Naive thymus-derived CD4-positive, alpha-beta T cell (primary cell): ENCODE data around the gene SCN7A. TPM values are rescaled to one million over a fixed set of nuclear protein-coding genes. Genes with fewer than 3 reads are reported as not detected.

Source experiments
- ATAC-seq: fragments of 150-1000 bp; cut with Tn5 transposase; 2 replicates; pipeline ENCODE4 v1.10.0; 2021; ENCODE audit warnings: mild to moderate bottlenecking, moderate library complexity
- CTCF ChIA-PET: fragments of 350-600 bp; sonication (Branson Sonifier 250); formaldehyde crosslinking; loops from one replicate; lab custom pipeline; 2021; ENCODE audit warnings: antibody characterized with exemption; lab: Charles Lee
- POLR2A ChIA-PET: fragments of 350-600 bp; sonication (Branson Sonifier 250); formaldehyde crosslinking; loops from one replicate; lab custom pipeline; 2021; ENCODE audit warnings: antibody characterized with exemption, inconsistent platforms; lab: Charles Lee
- DNase-seq, 9 donors: peaks; one replicate each; pipeline versions ENCODE4 v3.0.0 to v3.0.0-alpha.2; 2020 to 2022; ENCODE audit warnings: mixed read lengths in 1 of 9
- H3K27ac ChIP-seq: one replicate; pipeline ENCODE4 v1.7.0; 2013; ENCODE audit warnings: mild to moderate bottlenecking, low read depth, low read length, moderate library complexity
- H3K27me3 ChIP-seq, 2 donors: one replicate each; pipeline ENCODE4 v1.7.0; 2013; ENCODE audit warnings: low read length in 2 of 2, mild to moderate bottlenecking in 2 of 2, moderate library complexity in 2 of 2; ENCODE audit not compliant: control insufficient read depth in 2 of 2, insufficient read depth in 2 of 2
- H3K36me3 ChIP-seq, 3 experiments: 1 replicate in 2 of 3; 2 replicates in 1 of 3; pipeline ENCODE4 v1.7.0; 2013; ENCODE audit warnings: low read length in 3 of 3, mild to moderate bottlenecking in 3 of 3, moderate library complexity in 1 of 3; ENCODE audit not compliant: insufficient read depth in 3 of 3, control insufficient read depth in 2 of 3
- H3K4me1 ChIP-seq, 2 donors: one replicate each; pipeline ENCODE4 v1.7.0; 2013; ENCODE audit warnings: low read length in 2 of 2, mild to moderate bottlenecking in 2 of 2, moderate library complexity in 1 of 2; ENCODE audit not compliant: control insufficient read depth in 2 of 2, insufficient read depth in 2 of 2
- H3K4me3 ChIP-seq: 2 replicates; pipeline ENCODE4 v1.7.0; 2013; ENCODE audit warnings: mild to moderate bottlenecking, low read length
- H3K9me3 ChIP-seq, 3 experiments: 1 replicate in 2 of 3; 2 replicates in 1 of 3; pipeline ENCODE4 v1.7.0; 2013; ENCODE audit warnings: low read length in 3 of 3; ENCODE audit not compliant: control insufficient read depth in 2 of 3
- H3K27ac Mint-ChIP-seq, 9 donors: one replicate each; pipeline ENCODE4 v1.8.0; 2020 to 2022; ENCODE audit warnings: mixed read lengths in 9 of 9, mild to moderate bottlenecking in 8 of 9, moderate library complexity in 5 of 9, inconsistent platforms in 2 of 9
- H3K27me3 Mint-ChIP-seq, 5 donors: one replicate each; pipeline ENCODE4 v1.8.0; 2021 to 2022; ENCODE audit warnings: mixed read lengths in 5 of 5, mild to moderate bottlenecking in 1 of 5
- H3K36me3 Mint-ChIP-seq, 5 donors: one replicate each; pipeline ENCODE4 v1.8.0; 2020 to 2022; ENCODE audit warnings: mixed read lengths in 5 of 5, mild to moderate bottlenecking in 3 of 5, inconsistent platforms in 1 of 5
- H3K4me1 Mint-ChIP-seq, 7 donors: one replicate each; pipeline ENCODE4 v1.8.0; 2020 to 2022; ENCODE audit warnings: mixed read lengths in 7 of 7, mild to moderate bottlenecking in 3 of 7, inconsistent platforms in 1 of 7
- H3K4me3 Mint-ChIP-seq, 10 donors: one replicate each; pipeline ENCODE4 v1.8.0; 2020 to 2022; ENCODE audit warnings: mild to moderate bottlenecking in 10 of 10, mixed read lengths in 10 of 10, moderate library complexity in 6 of 10, inconsistent platforms in 2 of 10
- H3K9me3 Mint-ChIP-seq, 11 donors: one replicate each; pipeline ENCODE4 v1.8.0; 2020 to 2022; ENCODE audit warnings: mixed read lengths in 11 of 11, mild to moderate bottlenecking in 4 of 11, inconsistent platforms in 1 of 11, moderate library complexity in 1 of 11
- intact Hi-C, 2 donors: fragments of 100-400 bp; cut with micrococcal nuclease; formaldehyde crosslinking; loops; one replicate each; pipeline ENCODE4 v1.15.1; 2023
- polyA plus RNA-seq, 2 donors: library from polyadenylated mRNA; unstranded; fragments of 300-500 nt; fragmentation: Illumina TruSeq; gene quantifications; one replicate each; pipeline ENCODE4 v1.2.3, GENCODE V29; 2021
- total RNA-seq, 6 experiments: library from RNA in 5 of 6; stranded (reverse) in 5 of 6; gene quantifications; 1 replicate in 5 of 6; 2 replicates in 1 of 6; pipeline ENCODE4 v1.2.3 and lab custom pipeline; 2021 to 2026

Gene SCN7A
- total and polyA plus RNA-seq, 7 experiments from 2014 or later, result 0.05 TPM; not detected in 6

- no peaks in the 10 kb centered on the region for H3K36me3 ChIP-seq
- H3K27ac ChIP-seq, result no peak within 1 kb of the TSS
- DNase-seq, result peak in 3 of 9 donors; percentile 2 to 35 (median 22)
- Mint-ChIP-seq H3K4me1 (peaks cover 0 to 20% (median 18%) of the 10 kb centered on the region in 7 donors), H3K4me3 (peak within 1 kb of the TSS in 9 of 10 donors; percentile 30 to 91 (median 74)), H3K9me3 (peaks cover 0 to 4% (median 0%) of the 10 kb centered on the region in 11 donors), H3K36me3 (no peaks in the 10 kb centered on the region), H3K27ac (peak within 1 kb of the TSS in 1 of 9 donors; percentile 8), H3K27me3 (peaks cover 27 to 50% (median 47%) of the 10 kb centered on the region in 5 donors)
- no peaks in the 10 kb centered on the region for H3K27me3 ChIP-seq
- H3K4me3 ChIP-seq, result no peak within 1 kb of the TSS
- ChIA-PET POLR2A (no interaction called here), CTCF (no interaction called here)
- intact Hi-C loops, result no loop called here
- ATAC-seq, result peak; percentile 68
- no peaks in the 10 kb centered on the region for H3K4me1 ChIP-seq
- H3K9me3 ChIP-seq, result no peaks in the 10 kb centered on the region
Observed at GRCh38 chr2:166375736-166376487, 118.1 kb downstream of the SCN7A start, which contains the start of gene SCN9A. SCN9A (minus strand) TSS chr2:166375944; CDS start chr2:166311756, 64,188 bp downstream.

GRCh38 chr2:166375195-166375735, 118.8 kb downstream of the SCN7A start:
- H3K27me3 ChIP-seq, result no peaks in the 10 kb centered on the region
- no peak overlapping the region for H3K4me3 ChIP-seq
- no peaks in the 10 kb centered on the region for H3K36me3 Mint-ChIP-seq
- H3K27ac ChIP-seq, result no peak overlapping the region
- intact Hi-C loops, result no loop called here
- H3K9me3 Mint-ChIP-seq, result peaks cover 0 to 4% (median 0%) of the 10 kb centered on the region in 11 donors
- H3K4me3 Mint-ChIP-seq, result peak overlapping the region in 9 of 10 donors; percentile 30 to 91 (median 74)
- POLR2A ChIA-PET, result no interaction called here
- no peaks in the 10 kb centered on the region for H3K36me3 ChIP-seq
- H3K4me1 ChIP-seq, result no peaks in the 10 kb centered on the region
- H3K4me1 Mint-ChIP-seq, result peaks cover 0 to 20% (median 18%) of the 10 kb centered on the region in 7 donors
- no peaks in the 10 kb centered on the region for H3K9me3 ChIP-seq
- DNase-seq (no peak), ATAC-seq (peak; percentile 16)
- no peak overlapping the region for H3K27ac Mint-ChIP-seq
- H3K27me3 Mint-ChIP-seq, result peaks cover 27 to 50% (median 47%) of the 10 kb centered on the region in 5 donors
- CTCF ChIA-PET, result no interaction called here

- DNase-seq (no peak), ATAC-seq (no peak)
- Mint-ChIP-seq H3K36me3 (no peaks in the 10 kb centered on the region), H3K4me3 (no peak overlapping the region), H3K9me3 (peaks cover 0 to 4% (median 0%) of the 10 kb centered on the region in 11 donors), H3K27ac (no peak overlapping the region), H3K27me3 (peaks cover 27 to 50% (median 47%) of the 10 kb centered on the region in 5 donors), H3K4me1 (peaks cover 0 to 20% (median 18%) of the 10 kb centered on the region in 7 donors)
- POLR2A ChIA-PET, result no interaction called here
- CTCF ChIA-PET, result no interaction called here
- intact Hi-C loops, result no loop called here
- no peaks in the 10 kb centered on the region for H3K4me1 ChIP-seq
- no peaks in the 10 kb centered on the region for H3K9me3 ChIP-seq
- H3K27me3 ChIP-seq, result no peaks in the 10 kb centered on the region
- no peaks in the 10 kb centered on the region for H3K36me3 ChIP-seq
- no peak overlapping the region for H3K4me3 ChIP-seq
- no peak overlapping the region for H3K27ac ChIP-seq
Observed at GRCh38 chr2:166373951-166374350, 120.1 kb downstream of the SCN7A start.

GRCh38 chr2:166373539-166373938, 120.5 kb downstream of the SCN7A start:
- Mint-ChIP-seq H3K27ac (no peak overlapping the region), H3K27me3 (peaks cover 27 to 48% (median 47%) of the 10 kb centered on the region in 5 donors), H3K4me3 (no peak overlapping the region), H3K9me3 (peaks cover 0 to 4% (median 0%) of the 10 kb centered on the region in 11 donors), H3K4me1 (peaks cover 0 to 20% (median 18%) of the 10 kb centered on the region in 7 donors), H3K36me3 (no peaks in the 10 kb centered on the region)
- no peaks in the 10 kb centered on the region for H3K27me3 ChIP-seq
- DNase-seq (no peak), ATAC-seq (no peak)
- POLR2A ChIA-PET, result no interaction called here
- H3K27ac ChIP-seq, result no peak overlapping the region
- no peaks in the 10 kb centered on the region for H3K4me1 ChIP-seq
- no peaks in the 10 kb centered on the region for H3K9me3 ChIP-seq
- CTCF ChIA-PET, result no interaction called here
- no peaks in the 10 kb centered on the region for H3K36me3 ChIP-seq
- H3K4me3 ChIP-seq, result no peak overlapping the region
- intact Hi-C loops, result no loop called here

- H3K9me3 ChIP-seq, result no peaks in the 10 kb centered on the region
- H3K4me3 Mint-ChIP-seq, result no peak overlapping the region
- intact Hi-C loops, result no loop called here
- no peak for ATAC-seq
- POLR2A ChIA-PET, result no interaction called here
- no peaks in the 10 kb centered on the region for H3K4me1 ChIP-seq
- no peaks in the 10 kb centered on the region for H3K27me3 ChIP-seq
- peaks cover 0 to under 1% (median 0%) of the 10 kb centered on the region in 11 donors for H3K9me3 Mint-ChIP-seq
- no peak for DNase-seq
- peaks cover 0 to 20% (median 18%) of the 10 kb centered on the region in 7 donors for H3K4me1 Mint-ChIP-seq
- H3K27me3 Mint-ChIP-seq, result peaks cover 27 to 44% (median 44%) of the 10 kb centered on the region in 5 donors
- no peak overlapping the region for H3K27ac Mint-ChIP-seq
- no peak overlapping the region for H3K4me3 ChIP-seq
- H3K36me3 ChIP-seq, result no peaks in the 10 kb centered on the region
- no peak overlapping the region for H3K27ac ChIP-seq
- no peaks in the 10 kb centered on the region for H3K36me3 Mint-ChIP-seq
- CTCF ChIA-PET, result no interaction called here
Observed at GRCh38 chr2:166373105-166373504, 120.9 kb downstream of the SCN7A start.

GRCh38 chr2:166372046-166372445, 122.0 kb downstream of the SCN7A start:
- H3K36me3 Mint-ChIP-seq, result no peaks in the 10 kb centered on the region
- CTCF ChIA-PET, result no interaction called here

More at GRCh38 chr2:166372046-166372445, 122.0 kb downstream of the SCN7A start:
- peaks cover 22 to 36% (median 35%) of the 10 kb centered on the region in 5 donors for H3K27me3 Mint-ChIP-seq
- no peak overlapping the region for H3K4me3 Mint-ChIP-seq
- ATAC-seq (no peak), DNase-seq (no peak)
- Histone ChIP-seq H3K4me1 (no peaks in the 10 kb centered on the region), H3K36me3 (no peaks in the 10 kb centered on the region), H3K9me3 (no peaks in the 10 kb centered on the region), H3K4me3 (no peak overlapping the region), H3K27me3 (no peaks in the 10 kb centered on the region), H3K27ac (no peak overlapping the region)
- POLR2A ChIA-PET, result no interaction called here
- peaks cover 0 to 20% (median 18%) of the 10 kb centered on the region in 7 donors for H3K4me1 Mint-ChIP-seq
- H3K9me3 Mint-ChIP-seq, result no peaks in the 10 kb centered on the region
- H3K27ac Mint-ChIP-seq, result no peak overlapping the region
- intact Hi-C loops, result no loop called here
